Prostate gland (tissue), 2 donors: Measurements from ENCODE around the gene SNAI3. TPM values are rescaled to one million over a fixed set of nuclear protein-coding genes. Genes with fewer than 3 reads are reported as not detected.

Source experiments
- DNase-seq: peaks from one replicate; pipeline ENCODE4 v3.0.0-alpha.2; 2019; ENCODE audit warnings: low spot score
- H3K27ac ChIP-seq, 2 donors: fragments of 200-600 bp; sonication (generic); 2 replicates each; pipeline ENCODE4 v1.5.1; 2017 to 2019
- H3K27me3 ChIP-seq: fragments of 200-600 bp; sonication (generic); replicated peaks from 2 replicates; pipeline ENCODE4 v1.5.1; 2019; ENCODE audit not compliant: insufficient read depth
- H3K36me3 ChIP-seq, 2 donors: fragments of 200-600 bp; sonication (generic); 1 replicate in 1 of 2; 2 replicates in 1 of 2; pipeline versions ENCODE4 v1.5.1 to v1.8.1; 2017 to 2019
- H3K4me1 ChIP-seq: fragments of 200-600 bp; sonication (generic); replicated peaks from 2 replicates; pipeline ENCODE4 v1.5.1; 2019
- H3K4me3 ChIP-seq, 2 donors: fragments of 200-600 bp; sonication (generic); 2 replicates each; pipeline ENCODE4 v1.5.1; 2017 to 2019
- H3K9me3 ChIP-seq: fragments of 200-600 bp; sonication (generic); 2 replicates; pipeline ENCODE4 v1.5.1; 2017
- CTCF ChIP-seq, 4 experiments: fragments of 200-600 bp in 2 of 4; fragments of 450-650 bp in 2 of 4; sonication (generic) in 2 of 4; IDR thresholded peaks; 1 replicate in 3 of 4; 2 replicates in 1 of 4; pipeline ENCODE4 v1.5.1; 2016 to 2019; ENCODE audit warnings: antibody characterized with exemption in 4 of 4, mild to moderate bottlenecking in 2 of 4, moderate library complexity in 2 of 4
- POLR2A ChIP-seq: fragments of 450-650 bp; IDR thresholded peaks from one replicate; pipeline ENCODE4 v1.6.1; 2016; ENCODE audit warnings: antibody characterized with exemption, mild to moderate bottlenecking
- POLR2AphosphoS5 ChIP-seq: sonication (generic); formaldehyde crosslinking; IDR thresholded peaks from one replicate; pipeline ENCODE4 v1.6.1; 2017; ENCODE audit warnings: antibody characterized with exemption
- WGBS: methylation state at CpG from one replicate; pipeline ENCODE4 v1.1.5; 2018; 5-methylcytosine and 5-hydroxymethylcytosine counted together
- intact Hi-C: fragments of 100-400 bp; cut with DNase I; formaldehyde crosslinking; loops from one replicate; pipeline ENCODE4 v1.14.2; 2022
- total RNA-seq, 2 donors: library from RNA; depleted of rRNA; stranded (reverse); fragments of >200 nt; gene quantifications; one replicate each; pipeline ENCODE4 v1.1.0, GENCODE V29; 2016

The SNAI3 gene
- total RNA-seq, 2 donors from 2014 or later: 0.46 to 2.8 TPM

- Histone ChIP-seq H3K27ac (no peak overlapping the region), H3K4me1 (peaks cover 6% of the 10 kb centered on the region), H3K4me3 (no peak overlapping the region), H3K9me3 (no peaks in the 10 kb centered on the region), H3K27me3 (peaks cover 3% of the 10 kb centered on the region), H3K36me3 (no peaks in the 10 kb centered on the region)
- no peak for DNase-seq
- intact Hi-C loops: no loop called here
- 50% methylated on average over 3 of the region's 3 CpGs for WGBS
- no peak for TF ChIP-seq CTCF (IDR thresholded peaks at IDR 0.05)
- TF ChIP-seq POLR2AphosphoS5: no peak
- no peak for TF ChIP-seq POLR2A
Measured at GRCh38 chr16:88687676-88688012, 1.3 kb upstream of the SNAI3 start.

GRCh38 chr16:88687254-88687576 lies 908 bp upstream of the SNAI3 start:
- Histone ChIP-seq H3K27me3 (peaks cover 3% of the 10 kb centered on the region), H3K36me3 (no peaks in the 10 kb centered on the region), H3K9me3 (no peaks in the 10 kb centered on the region), H3K4me1 (peaks cover 6% of the 10 kb centered on the region), H3K4me3 (no peak overlapping the region), H3K27ac (no peak overlapping the region)
- DNase-seq: no peak
- WGBS: 48% methylated on average over 9 of the region's 10 CpGs
- intact Hi-C loops: no loop called here
- TF ChIP-seq POLR2AphosphoS5 (no peak), POLR2A (no peak), CTCF (IDR thresholded peaks at IDR 0.05) (no peak)

GRCh38 chr16:88686062-88686438 lies 257 bp downstream of the SNAI3 start:
- Histone ChIP-seq H3K4me3 (peak overlapping the region; percentile 45 to 50), H3K4me1 (peaks cover 6% of the 10 kb centered on the region), H3K27me3 (peaks cover 3% of the 10 kb centered on the region), H3K36me3 (no peaks in the 10 kb centered on the region), H3K27ac (no peak overlapping the region), H3K9me3 (no peaks in the 10 kb centered on the region)
- 0% methylated on average over 20 of the region's 25 CpGs for WGBS
- no peak for DNase-seq
- no peak for TF ChIP-seq POLR2A
- no peak for TF ChIP-seq POLR2AphosphoS5
- no peak for TF ChIP-seq CTCF (IDR thresholded peaks at IDR 0.05)
- intact Hi-C loops: no loop called here

- 4% methylated on average over 26 of the region's 33 CpGs for WGBS
- peaks cover 3% of the 10 kb centered on the region for H3K27me3 ChIP-seq
Measured at GRCh38 chr16:88685156-88686061, 898 bp downstream of the SNAI3 start.

More at GRCh38 chr16:88685156-88686061, 898 bp downstream of the SNAI3 start:
- TF ChIP-seq POLR2AphosphoS5 (no peak), CTCF (IDR thresholded peaks at IDR 0.05) (peak in 2 of 4 experiments; percentile 10 to 42), POLR2A (no peak)
- H3K4me1 ChIP-seq: peaks cover 6% of the 10 kb centered on the region
- H3K9me3 ChIP-seq: no peaks in the 10 kb centered on the region
- intact Hi-C loops: no loop called here
- no peak for DNase-seq
- no peak overlapping the region for H3K27ac ChIP-seq
- no peaks in the 10 kb centered on the region for H3K36me3 ChIP-seq
- H3K4me3 ChIP-seq: peak overlapping the region; percentile 45 to 50
